Mucosa of descending colon (tissue), 3 donors: Measurements from ENCODE around the gene ZNF500. TPM values are rescaled to one million over a fixed set of nuclear protein-coding genes. Genes with fewer than 3 reads are reported as not detected.

Source experiments
- ATAC-seq: fragments of 200-7000 bp; cut with Tn5 transposase; one replicate; pipeline ENCODE4 v1.9.1; 2020; ENCODE audit warnings: mild to moderate bottlenecking, moderate library complexity
- DNase-seq, 3 donors: peaks; one replicate each; pipeline ENCODE4 v3.0.0-alpha.2; 2020
- H3K36me3 ChIP-seq: fragments of 200-600 bp; one replicate; pipeline ENCODE4 v1.8.0; 2021; ENCODE audit warnings: low read depth, mild to moderate bottlenecking
- H3K4me1 ChIP-seq: fragments of 200-600 bp; one replicate; pipeline ENCODE4 v1.8.0; 2021; ENCODE audit warnings: low read depth, mild to moderate bottlenecking
- H3K4me3 ChIP-seq: fragments of 200-600 bp; one replicate; pipeline ENCODE4 v1.8.0; 2021; ENCODE audit warnings: mild to moderate bottlenecking
- H3K9me3 ChIP-seq: fragments of 200-600 bp; one replicate; pipeline ENCODE4 v1.8.0; 2021; ENCODE audit warnings: mild to moderate bottlenecking
- CTCF ChIP-seq: fragments of 200-600 bp; IDR thresholded peaks from one replicate; pipeline ENCODE4 v1.8.0; 2022; ENCODE audit warnings: antibody characterized with exemption, mild to moderate bottlenecking
- intact Hi-C, 2 donors: fragments of 100-400 bp; cut with DNase I in 1 of 2; cut with micrococcal nuclease in 1 of 2; formaldehyde crosslinking; loops; one replicate each; pipeline versions ENCODE4 v1.11.0 to v1.11.1; 2022; cut with DNase I, micrococcal nuclease
- long read RNA-seq, 2 donors: library from polyadenylated mRNA; unstranded; transcript quantifications; one replicate each; pipeline ENCODE4 v2.0.0, GENCODE V29; 2019 to 2021
- total RNA-seq, 3 donors: library from RNA; stranded (reverse); fragmentation: NEBNext Ultra II Directional in 2 of 3; extraction: Animal tissue kit (Norgen Biotek cat#: 25700) in 2 of 3; gene quantifications; one replicate each; pipeline versions ENCODE4 v1.2.1 to v1.2.4, GENCODE V29; 2021 to 2023
- donor health status: DM: no; HTN: no; CAD: no; lungs with moderate emphysema.
- donor health status: DM: no; HTN: no; CAD: no.
- donor health status: DM: no; HTN: yes; CAD: no.

Gene ZNF500
- total RNA-seq = 10 to 100 TPM; 11.0 to 22.9 (median 18.8) TPM
- long read RNA-seq, donor 1, full-length matches to known transcripts = 11 of 20 reads
- long read RNA-seq, donor 1, partial matches to known transcripts = 6 of 20 reads
- long read RNA-seq, donor 1, other reads (novel, unspliced or antisense) = 3 of 20 reads
- long read RNA-seq, donor 2, partial matches to known transcripts = 0 of 1 reads
- long read RNA-seq, donor 2, other reads (novel, unspliced or antisense) = 0 of 1 reads

- H3K9me3 ChIP-seq = no peaks in the 10 kb centered on the region
- H3K4me3 ChIP-seq = peak within 1 kb of the TSS; percentile 79
- peak; percentile 94 for ATAC-seq
- TF ChIP-seq CTCF = no peak
- H3K4me1 ChIP-seq = peaks cover 21% of the 10 kb centered on the region
- intact Hi-C loops = no loop called here
- peak; percentile 98 to 100 (median 100) for DNase-seq
- peaks cover 3% of the 10 kb centered on the region for H3K36me3 ChIP-seq
These were observed at the start of gene ZNF500 for GRCh38 chr16:4766875-4767628. TSS of gene ZNF500 (minus strand) at chr16:4767162. CDS start at chr16:4765978, 1,184 bp downstream.

- no peaks in the 10 kb centered on the region for H3K36me3 ChIP-seq
- ATAC-seq = no peak
- intact Hi-C loops = no loop called here
- no peaks in the 10 kb centered on the region for H3K4me1 ChIP-seq
- DNase-seq = no peak
- H3K4me3 ChIP-seq = no peak overlapping the region
- no peaks in the 10 kb centered on the region for H3K9me3 ChIP-seq
- TF ChIP-seq CTCF = no peak
These were observed 47.7 kb upstream of the ZNF500 start for GRCh38 chr16:4814542-4815173.

- intact Hi-C loops = no loop called here
These were observed 47.1 kb upstream of the ZNF500 start for GRCh38 chr16:4814046-4814445.

GRCh38 chr16:4813251-4814003 is 46.5 kb upstream of the ZNF500 start:
- H3K4me1 ChIP-seq = no peaks in the 10 kb centered on the region
- TF ChIP-seq CTCF = no peak
- intact Hi-C loops = no loop called here
- ATAC-seq = no peak
- DNase-seq = no peak
- no peaks in the 10 kb centered on the region for H3K9me3 ChIP-seq
- no peak overlapping the region for H3K4me3 ChIP-seq
- H3K36me3 ChIP-seq = no peaks in the 10 kb centered on the region

More at GRCh38 chr16:4814046-4814445, 47.1 kb upstream of the ZNF500 start:
- no peak for TF ChIP-seq CTCF
- H3K36me3 ChIP-seq = no peaks in the 10 kb centered on the region
- DNase-seq (no peak), ATAC-seq (no peak)
- H3K9me3 ChIP-seq = no peaks in the 10 kb centered on the region
- no peak overlapping the region for H3K4me3 ChIP-seq
- no peaks in the 10 kb centered on the region for H3K4me1 ChIP-seq

GRCh38 chr16:4811773-4812172 is 44.8 kb upstream of the ZNF500 start:
- ATAC-seq = no peak

More at GRCh38 chr16:4811773-4812172, 44.8 kb upstream of the ZNF500 start:
- Histone ChIP-seq H3K36me3 (no peaks in the 10 kb centered on the region), H3K9me3 (no peaks in the 10 kb centered on the region), H3K4me1 (no peaks in the 10 kb centered on the region), H3K4me3 (no peak overlapping the region)
- intact Hi-C loops = no loop called here
- no peak for DNase-seq
- TF ChIP-seq CTCF = no peak
